Activated CD4-positive, alpha-beta T cell treated with anti-CD3 and anti-CD28 coated beads, Interleukin-2, Interleukin-4, amounts not matched to agents 100 ng/mL and 50 ng/mL, durations not matched to agents 16 hours and 8 hours (primary cell): ENCODE results near the gene KLF5.
"Not testable (repeated sequence)": the region's sequence is repeated elsewhere in the genome, so short reads cannot be mapped to it uniquely, and the experiment has no call there.

Source experiments
- DNase-seq: peaks from one replicate; pipeline ENCODE4 v3.0.0-alpha.2; 2020; ENCODE audit warnings: low spot score

Gene KLF5

DNA sequence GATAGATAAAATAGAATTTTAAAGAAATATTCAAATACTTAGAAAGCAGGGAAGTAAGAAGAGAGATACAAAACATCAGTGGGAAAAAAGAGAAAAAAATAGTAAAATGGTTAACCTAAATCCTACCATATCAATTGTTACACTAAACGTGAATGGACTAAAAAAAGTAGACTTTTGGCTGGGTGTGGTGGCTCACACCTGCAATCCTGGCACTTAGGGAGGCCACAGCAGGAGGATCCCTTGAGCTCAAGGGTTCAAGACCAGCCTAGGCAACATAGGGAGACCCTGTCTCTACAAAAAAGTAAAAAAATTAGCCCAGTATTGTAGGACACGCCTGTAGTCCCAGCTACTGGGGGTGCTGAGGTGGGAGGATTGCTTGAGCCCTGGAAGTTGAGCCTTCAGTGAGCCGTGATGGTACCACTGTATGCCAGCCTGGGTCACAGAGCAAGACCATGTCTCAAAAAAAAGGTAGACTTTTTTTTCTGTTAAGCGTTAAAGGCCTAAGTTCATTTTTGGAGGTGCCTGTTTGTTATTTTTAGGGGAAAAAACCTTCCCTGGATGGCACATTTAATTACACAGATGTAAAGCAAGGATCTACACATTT, 29.6 kb downstream of the KLF5 start:
- no peak for DNase-seq

DNA sequence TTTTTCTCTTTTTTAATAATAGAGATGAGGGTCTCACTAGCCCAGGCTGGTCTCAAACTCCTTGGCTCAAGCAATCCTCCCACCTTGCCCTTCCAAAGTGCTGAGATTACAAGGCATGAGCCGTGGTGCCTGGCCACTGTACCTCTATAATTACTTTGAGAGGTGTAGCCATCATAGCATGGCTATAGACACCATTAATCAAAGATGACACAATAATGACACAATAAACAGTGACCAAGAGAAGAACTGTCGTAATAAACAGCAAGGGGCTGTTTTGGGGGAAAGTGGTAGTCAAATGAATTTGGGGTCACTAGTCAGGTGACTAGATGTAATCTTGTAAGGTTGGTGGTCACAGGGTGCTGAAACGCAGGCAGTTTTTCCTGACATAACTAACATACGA, 30.4 kb downstream of the KLF5 start:
- no peak for DNase-seq

DNA sequence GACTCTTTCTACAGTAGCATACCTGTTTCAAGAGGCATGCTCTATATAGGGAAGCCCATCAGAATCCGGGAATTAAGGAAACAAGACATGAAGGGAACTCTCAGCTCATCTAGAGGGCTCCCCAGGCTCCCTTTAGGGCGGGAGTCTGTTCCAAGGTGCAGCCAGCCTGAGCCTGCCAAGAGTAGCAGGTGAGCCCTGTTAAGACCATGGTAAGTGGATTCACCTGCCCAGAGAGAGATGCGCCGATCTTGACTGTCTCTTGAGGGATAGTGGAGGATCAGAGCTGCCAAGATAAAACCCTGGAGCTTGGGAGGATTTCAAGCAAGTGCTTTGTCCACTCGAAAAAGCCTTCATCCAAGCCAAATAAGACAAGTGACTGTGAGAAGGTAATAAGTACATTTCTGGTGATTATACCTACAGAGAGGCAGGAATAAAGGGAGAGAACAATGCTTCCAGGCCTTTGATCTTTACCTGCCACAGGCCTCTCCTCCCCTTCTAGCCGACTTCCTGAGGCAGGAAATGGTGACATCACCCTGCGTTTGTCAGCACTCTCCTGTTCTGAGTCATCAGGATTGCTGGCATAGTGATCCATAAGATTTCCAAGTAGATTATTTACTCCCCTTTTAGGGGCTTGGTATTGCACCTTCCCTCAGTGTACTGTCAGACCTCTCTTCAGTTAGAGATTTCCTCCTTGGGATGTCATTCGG, 31.5 kb downstream of the KLF5 start:
- DNase-seq, result peak; percentile 22

- DNase-seq, result no peak
Observed at GRCh38 chr13:73090823-73091187, 32.0 kb downstream of the KLF5 start.

- no peak for DNase-seq
Observed at GRCh38 chr13:73092829-73093228, 34.0 kb downstream of the KLF5 start.

DNA sequence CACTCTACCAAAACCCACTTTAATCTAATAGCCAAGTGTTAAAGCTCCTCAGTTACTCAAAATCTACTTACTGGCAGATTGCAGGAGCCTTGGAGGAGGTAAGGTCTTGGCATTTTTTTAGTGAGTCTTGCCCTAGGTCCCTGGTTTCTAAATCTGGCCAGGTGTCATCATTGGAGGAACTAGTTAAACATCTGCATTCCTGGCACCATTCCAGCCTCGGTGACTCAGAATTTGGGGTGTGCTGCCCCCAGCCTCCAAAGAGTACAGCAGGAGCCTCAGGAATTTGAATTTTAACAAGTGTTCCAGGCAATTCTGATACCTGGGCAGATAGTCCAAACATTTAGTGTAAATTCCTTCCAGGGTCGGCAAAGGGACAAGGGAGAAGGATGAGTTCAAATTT, 37.4 kb downstream of the KLF5 start:
- DNase-seq, result no peak

DNA sequence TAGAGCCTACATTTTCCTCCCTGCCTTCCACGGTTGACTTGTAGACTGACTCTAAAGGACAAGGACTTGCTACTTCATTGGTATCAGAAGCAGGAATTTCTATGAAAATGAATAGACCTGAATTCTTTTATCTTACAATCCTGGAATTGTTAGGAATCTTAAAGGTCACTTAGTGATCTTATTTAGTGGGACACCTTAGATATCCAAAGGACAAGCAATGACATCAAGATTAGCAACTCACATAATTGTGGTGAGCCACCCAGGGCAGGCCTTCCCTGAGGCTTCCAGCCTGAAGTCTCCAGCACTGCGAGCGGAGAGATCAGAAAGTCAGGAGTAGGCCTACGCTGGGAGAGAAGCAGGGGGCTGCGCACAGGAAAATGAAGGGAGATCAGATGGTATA, 37.8 kb downstream of the KLF5 start:
- DNase-seq, result no peak

- not testable (repeated sequence) for DNase-seq
Observed at GRCh38 chr13:73100781-73101180, 42.0 kb downstream of the KLF5 start.

DNA sequence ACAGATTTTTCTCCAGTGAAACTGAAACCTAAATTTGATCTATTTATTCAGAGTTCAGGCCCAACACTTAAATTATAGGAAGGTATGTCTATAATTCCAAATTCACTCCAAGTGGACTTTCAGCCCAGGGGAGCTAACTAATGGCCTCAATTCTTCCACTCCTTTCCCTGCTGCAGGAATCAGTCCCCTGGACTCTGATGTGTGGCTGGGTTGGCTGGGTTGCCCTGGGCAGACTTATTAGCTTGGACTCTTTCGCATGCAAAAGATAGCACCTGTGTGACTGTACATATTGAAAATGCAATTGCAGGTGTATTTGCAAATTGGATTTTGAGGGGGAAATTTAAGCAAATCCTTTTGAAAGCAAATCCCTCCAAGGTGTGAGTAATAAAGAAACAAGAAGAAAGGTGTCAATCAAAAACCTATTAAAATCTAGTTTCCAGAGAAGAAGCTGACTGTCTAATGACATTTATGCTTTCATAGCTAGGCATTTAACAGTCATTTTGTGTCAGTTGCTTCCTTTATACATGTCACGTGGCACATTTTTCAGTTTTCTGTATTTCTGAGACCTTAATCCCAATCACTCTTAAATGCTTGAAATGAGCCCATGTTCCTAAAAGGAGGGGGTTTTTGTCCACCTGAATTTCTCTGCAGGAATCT, 42.7 kb downstream of the KLF5 start:
- DNase-seq, result no peak

- DNase-seq, result no peak
Observed at GRCh38 chr13:73103238-73103637, 44.4 kb downstream of the KLF5 start.

DNA sequence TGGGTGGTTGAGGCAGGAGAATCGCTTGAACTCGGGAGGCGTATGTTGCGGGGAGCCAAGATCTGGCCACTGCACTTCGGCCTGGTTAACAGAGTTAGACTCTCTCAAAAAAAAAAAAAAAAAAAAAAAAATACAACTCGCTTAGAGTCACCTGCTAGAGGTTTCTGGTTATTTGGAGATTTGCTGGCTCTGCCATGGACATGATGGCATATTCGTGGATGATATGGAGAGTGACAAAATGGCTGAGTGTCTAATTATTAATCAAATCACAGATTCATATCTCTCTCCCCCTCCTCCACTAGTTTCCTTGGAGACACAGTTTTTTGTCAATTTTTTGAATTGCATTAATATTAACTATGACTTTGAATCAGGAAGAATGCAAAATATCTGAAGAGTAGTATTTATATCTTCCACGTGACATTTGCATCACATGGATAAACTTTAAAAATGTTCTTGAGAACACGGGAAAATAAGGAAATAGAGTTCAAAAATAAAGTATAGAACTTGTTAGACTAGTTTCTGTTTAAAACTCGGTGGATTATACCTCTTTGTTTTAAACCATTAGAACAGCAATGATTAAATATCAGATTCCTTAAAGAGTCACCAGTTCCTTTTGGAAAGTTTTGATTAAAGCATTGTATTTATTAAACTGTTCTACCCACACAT, 47.8 kb downstream of the KLF5 start:
- DNase-seq, result no peak

DNA sequence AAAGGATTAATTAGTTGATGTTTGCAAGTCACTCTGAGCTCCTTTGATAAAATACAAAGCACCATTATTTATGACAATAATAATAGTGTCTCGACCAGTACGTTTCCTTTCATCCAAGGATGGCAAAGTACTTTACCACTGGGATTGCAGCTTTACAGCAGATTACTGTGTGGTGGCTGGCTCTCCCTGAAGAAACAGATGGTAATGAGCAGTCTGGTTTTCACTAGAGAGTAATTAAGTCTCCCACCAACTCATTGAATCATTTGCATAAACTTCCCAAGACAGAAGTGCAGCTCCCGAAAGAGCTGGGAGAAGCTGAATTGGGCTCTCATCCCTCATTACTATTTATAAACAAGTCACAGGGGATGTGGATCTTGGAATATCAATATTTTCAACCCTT, 48.7 kb downstream of the KLF5 start:
- DNase-seq, result no peak

DNA sequence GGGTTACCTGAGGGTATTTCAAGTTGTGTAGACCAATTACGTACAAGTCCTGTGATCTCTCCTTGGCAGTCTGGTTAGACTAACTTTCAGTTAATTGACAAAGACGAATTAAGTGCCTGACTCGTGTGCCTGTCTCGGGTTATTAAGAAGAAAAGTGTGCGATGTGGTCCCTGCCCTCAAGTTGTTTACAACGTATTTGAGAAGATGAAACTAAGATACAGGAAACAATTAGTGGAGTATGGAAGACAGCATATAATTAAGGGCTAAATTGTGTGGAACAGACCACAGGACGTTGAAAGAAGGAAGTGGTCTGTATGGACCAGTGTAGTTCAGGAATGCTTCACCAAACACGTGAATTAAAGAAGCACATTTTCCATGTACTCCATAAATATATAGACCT, 49.2 kb downstream of the KLF5 start:
- no peak for DNase-seq

DNA sequence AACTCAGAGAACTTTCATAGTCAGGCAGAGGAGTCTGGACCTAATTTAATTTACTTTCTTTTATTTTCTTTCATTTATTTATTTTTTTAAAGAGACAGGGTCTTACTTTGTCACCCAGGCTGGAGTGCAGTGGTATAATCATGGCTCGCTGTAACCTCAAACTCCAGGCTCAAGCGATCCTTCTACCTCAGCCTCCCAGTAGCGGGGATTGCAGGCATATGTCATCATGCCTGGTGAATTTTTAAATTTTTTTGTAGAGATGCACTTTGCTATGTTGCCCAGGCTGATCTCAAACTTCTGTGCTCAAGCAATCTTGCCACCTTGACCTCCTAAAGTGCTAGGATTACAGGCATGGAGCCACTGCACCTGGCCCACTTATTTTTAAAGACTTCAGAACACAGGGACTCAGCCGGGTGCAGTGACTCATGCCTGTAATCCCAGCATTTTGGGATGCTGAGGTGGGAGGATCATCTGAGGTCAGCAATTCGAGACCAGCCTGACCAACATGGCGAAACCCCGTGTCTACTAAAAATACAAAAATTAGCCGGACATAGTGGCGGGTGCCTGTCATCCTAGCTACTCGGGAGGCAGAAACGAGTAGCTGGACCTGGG, 50.6 kb downstream of the KLF5 start:
- DNase-seq, result no peak

DNA sequence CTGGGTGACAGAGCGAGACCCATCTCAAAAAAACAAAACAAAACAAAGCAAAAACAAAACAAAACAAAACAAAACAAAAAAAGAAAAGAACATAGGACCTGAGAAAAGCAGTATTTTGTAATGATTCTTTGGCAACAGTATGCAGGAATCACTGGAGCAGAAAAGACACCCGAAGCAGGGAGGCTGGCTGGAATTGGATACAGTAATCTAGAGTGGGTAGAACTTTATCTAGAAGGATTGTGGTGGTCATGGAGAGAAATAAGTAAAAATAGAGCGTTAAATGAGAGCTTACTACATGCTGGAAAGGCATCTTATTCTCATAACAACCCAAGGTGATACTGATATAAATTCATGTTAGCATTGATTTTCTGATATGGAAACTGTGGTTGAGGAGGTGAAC, 51.2 kb downstream of the KLF5 start:
- no peak for DNase-seq

GRCh38 chr13:73110814-73111213, 52.0 kb downstream of the KLF5 start:
- no peak for DNase-seq

- DNase-seq, result no peak
Observed at GRCh38 chr13:73111331-73111730, 52.5 kb downstream of the KLF5 start.

DNA sequence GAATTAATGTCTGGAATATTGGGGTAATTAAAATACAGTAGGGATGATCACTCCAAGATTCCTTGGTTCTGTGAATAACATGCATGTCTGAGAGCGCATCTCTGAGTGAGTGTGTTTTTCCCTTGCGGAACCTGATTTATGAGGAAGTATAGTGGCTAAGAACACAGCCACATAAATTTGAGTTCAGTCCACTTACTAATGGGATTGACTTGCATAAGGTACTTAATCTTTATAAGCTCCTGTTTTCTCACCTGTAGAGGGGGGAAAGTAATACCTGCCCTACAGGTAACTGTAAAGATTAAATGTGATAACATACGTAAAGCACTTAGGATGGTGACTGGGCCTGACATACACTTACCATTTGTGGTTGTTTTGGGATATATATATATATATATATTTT, 60.8 kb downstream of the KLF5 start:
- no peak for DNase-seq
